AG10803 (cell line): ENCODE measurements around the gene LMO3.

Source experiments
- DNase-seq: peaks from one replicate; pipeline ENCODE4 v3.0.0; 2010; ENCODE audit warnings: low read depth
- H3K4me3 ChIP-seq: 2 replicates; pipeline ENCODE4 v1.5.1; 2011; ENCODE audit warnings: mild to moderate bottlenecking, low read length, control low read depth
- TF ChIP-seq, protein P1 (sequence below): conservative IDR thresholded peaks from 2 replicates; pipeline ENCODE4 v1.5.1; 2011; ENCODE audit warnings: mild to moderate bottlenecking, low read length, control low read depth, inconsistent platforms

The LMO3 gene

GRCh38 chr12:16530268-16530850 lies 75.6 kb downstream of the LMO3 start:
- no peak for DNase-seq
- TF ChIP-seq, protein P1, sequence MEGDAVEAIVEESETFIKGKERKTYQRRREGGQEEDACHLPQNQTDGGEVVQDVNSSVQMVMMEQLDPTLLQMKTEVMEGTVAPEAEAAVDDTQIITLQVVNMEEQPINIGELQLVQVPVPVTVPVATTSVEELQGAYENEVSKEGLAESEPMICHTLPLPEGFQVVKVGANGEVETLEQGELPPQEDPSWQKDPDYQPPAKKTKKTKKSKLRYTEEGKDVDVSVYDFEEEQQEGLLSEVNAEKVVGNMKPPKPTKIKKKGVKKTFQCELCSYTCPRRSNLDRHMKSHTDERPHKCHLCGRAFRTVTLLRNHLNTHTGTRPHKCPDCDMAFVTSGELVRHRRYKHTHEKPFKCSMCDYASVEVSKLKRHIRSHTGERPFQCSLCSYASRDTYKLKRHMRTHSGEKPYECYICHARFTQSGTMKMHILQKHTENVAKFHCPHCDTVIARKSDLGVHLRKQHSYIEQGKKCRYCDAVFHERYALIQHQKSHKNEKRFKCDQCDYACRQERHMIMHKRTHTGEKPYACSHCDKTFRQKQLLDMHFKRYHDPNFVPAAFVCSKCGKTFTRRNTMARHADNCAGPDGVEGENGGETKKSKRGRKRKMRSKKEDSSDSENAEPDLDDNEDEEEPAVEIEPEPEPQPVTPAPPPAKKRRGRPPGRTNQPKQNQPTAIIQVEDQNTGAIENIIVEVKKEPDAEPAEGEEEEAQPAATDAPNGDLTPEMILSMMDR = no peak

GRCh38 chr12:16526693-16527092 lies 79.3 kb downstream of the LMO3 start:
- TF ChIP-seq, protein P1 = no peak
- DNase-seq = peak; percentile 82
- no peak overlapping the region for H3K4me3 ChIP-seq

More at GRCh38 chr12:16530268-16530850, 75.6 kb downstream of the LMO3 start:
- H3K4me3 ChIP-seq = no peak overlapping the region

GRCh38 chr12:16524378-16524777 lies 81.6 kb downstream of the LMO3 start:
- DNase-seq = no peak
- TF ChIP-seq, protein P1 = no peak
- H3K4me3 ChIP-seq = no peak overlapping the region

- TF ChIP-seq, protein P1 = no peak
- H3K4me3 ChIP-seq = no peak overlapping the region
- DNase-seq = no peak
Measured at GRCh38 chr12:16523951-16524331, 82.0 kb downstream of the LMO3 start.

- no peak for DNase-seq
- TF ChIP-seq, protein P1 = no peak
- no peak overlapping the region for H3K4me3 ChIP-seq
Measured at GRCh38 chr12:16523284-16523950, 82.5 kb downstream of the LMO3 start.

GRCh38 chr12:16520328-16520727 lies 85.6 kb downstream of the LMO3 start:
- peak; percentile 5 for DNase-seq
- H3K4me3 ChIP-seq = no peak overlapping the region
- TF ChIP-seq, protein P1 = no peak

- TF ChIP-seq, protein P1 = no peak
- H3K4me3 ChIP-seq = no peak overlapping the region
- DNase-seq = peak; percentile 28
Measured at GRCh38 chr12:16515666-16516065, 90.3 kb downstream of the LMO3 start.
